K562 (cell line): ENCODE data around the gene STAG2. TPM values are rescaled to one million over a fixed set of nuclear protein-coding genes. Genes with fewer than 3 reads are reported as not detected.

ENCODE experiments used
- ATAC-seq: fragments of 200-7000 bp; cut with Tn5 transposase; 3 replicates; pipeline ENCODE4 v1.9.1; 2020; ENCODE audit warnings: moderate library complexity
- BruUV-seq: library from RNA; stranded (reverse); fragments of 400-500 nt; replicated peaks from 2 replicates; lab custom pipeline; 2021; lab: Mats Ljungman, UMichigan
- CTCF ChIA-PET: fragments of 300-600 bp; formaldehyde crosslinking; extraction: SDS; loops from one replicate; lab custom pipeline; 2021; ENCODE audit warnings: low intra/inter-chr PET ratio; lab: Yijun Ruan, JAX
- POLR2A ChIA-PET: fragments of 300-600, 350-650 bp; sonication (Branson Sonifier 250); formaldehyde crosslinking; extraction: SDS; loops from one replicate; lab custom pipeline; 2021; ENCODE audit warnings: antibody characterized with exemption, inconsistent platforms; lab: Yijun Ruan, JAX
- DNase-seq, 4 experiments: peaks; one replicate each; pipeline versions ENCODE4 v3.0.0 to v3.0.0-alpha.2; 2011 to 2018; ENCODE audit warnings: low spot score in 3 of 4, mixed read lengths in 3 of 4; ENCODE audit errors: extremely low read depth in 1 of 4
- FAIRE-seq: peaks from 2 replicates; lab custom pipeline; 2011; peaks lifted over from hg19 to GRCh38; lab: Jason Lieb, UNC
- H2AFZ ChIP-seq: 2 replicates; pipeline ENCODE4 v1.6.0; 2011; ENCODE audit warnings: low read depth, low read length, control low read depth, inconsistent platforms
- H3K27ac ChIP-seq: fragments of 200-600 bp; 3 replicates; pipeline ENCODE4 v1.8.0; 2011; ENCODE audit warnings: low read depth, mild to moderate bottlenecking, control low read depth, inconsistent platforms, low read length, moderate library complexity, mixed read lengths; ENCODE audit errors: extremely low read depth
- H3K27me3 ChIP-seq, 2 experiments: fragments of 300-600 bp in 1 of 2; 2 replicates in 1 of 2; 3 replicates in 1 of 2; pipeline versions ENCODE4 v1.6.0 to v1.8.0; 2011; ENCODE audit warnings: inconsistent platforms in 2 of 2, low read length in 2 of 2, mild to moderate bottlenecking in 1 of 2, mixed read lengths in 1 of 2, moderate library complexity in 1 of 2; ENCODE audit not compliant: control insufficient read depth in 2 of 2, insufficient read depth in 2 of 2
- H3K36me3 ChIP-seq: fragments of 300-600 bp; 3 replicates; pipeline ENCODE4 v1.8.0; 2011; ENCODE audit warnings: mild to moderate bottlenecking, low read length, inconsistent platforms; ENCODE audit not compliant: control insufficient read depth, insufficient read depth
- H3K4me1 ChIP-seq, 2 experiments: fragments of 200-600 bp in 1 of 2; replicated peaks in 1 of 2; 2 replicates in 1 of 2; 3 replicates in 1 of 2; pipeline versions ENCODE4 v1.5.1 to v1.8.0; 2011; ENCODE audit warnings: inconsistent platforms in 2 of 2, low read length in 2 of 2, mild to moderate bottlenecking in 1 of 2, mixed read lengths in 1 of 2, moderate library complexity in 1 of 2; ENCODE audit not compliant: control insufficient read depth in 2 of 2, insufficient read depth in 2 of 2
- H3K4me2 ChIP-seq: 2 replicates; pipeline ENCODE4 v1.6.1; 2011; ENCODE audit warnings: low read length, control low read depth, inconsistent platforms, mixed read lengths; ENCODE audit not compliant: insufficient read depth
- H3K4me3 ChIP-seq: fragments of 200-600 bp; sonication (generic), shearing (Covaris generic); 2 replicates; pipeline ENCODE4 v1.5.1; 2016; ENCODE audit warnings: control low read depth, inconsistent platforms
- H3K79me2 ChIP-seq: fragments of 200-600 bp; 3 replicates; pipeline ENCODE4 v1.8.0; 2011; ENCODE audit warnings: low read length, inconsistent platforms; ENCODE audit not compliant: control insufficient read depth, insufficient read depth
- H3K9ac ChIP-seq, 2 experiments: 2 replicates each; pipeline versions ENCODE4 v1.6.0 to v1.6.1; 2011; ENCODE audit warnings: low read depth in 2 of 2, low read length in 2 of 2, control low read depth in 1 of 2, inconsistent platforms in 1 of 2, mild to moderate bottlenecking in 1 of 2, mixed read lengths in 1 of 2; ENCODE audit not compliant: insufficient read depth in 1 of 2
- H3K9me1 ChIP-seq: one replicate; pipeline ENCODE4 v1.6.0; 2011; ENCODE audit warnings: inconsistent platforms, mild to moderate bottlenecking, low read length, moderate library complexity; ENCODE audit not compliant: control insufficient read depth, insufficient read depth
- H3K9me3 ChIP-seq: replicated peaks from 2 replicates; pipeline ENCODE4 v1.5.1; 2011; ENCODE audit warnings: low read depth, low read length, inconsistent platforms; ENCODE audit not compliant: control insufficient read depth, insufficient read depth
- H4K20me1 ChIP-seq: replicated peaks from 2 replicates; pipeline ENCODE4 v1.6.1; 2011; ENCODE audit warnings: low read length, inconsistent platforms, mixed read lengths; ENCODE audit not compliant: control insufficient read depth, insufficient read depth
- CTBP1 ChIP-seq: fragments of 450-650 bp; IDR thresholded peaks from 2 replicates; pipeline ENCODE4 v1.6.1; 2016; ENCODE audit warnings: borderline replicate concordance
- DIDO1 ChIP-seq: fragments of 450-650 bp; IDR thresholded peaks from 2 replicates; pipeline ENCODE4 v1.6.1; 2016; ENCODE audit warnings: low read depth, missing biosample characterization, missing genetic modification characterization
- E2F1 ChIP-seq: sonication (generic); formaldehyde crosslinking; IDR thresholded peaks from 2 replicates; pipeline ENCODE4 v1.8.1; 2023; ENCODE audit warnings: mild to moderate bottlenecking, missing genetic modification reagents, moderate library complexity
- HSF4 ChIP-seq: fragments of 250-450 bp; sonication (Bioruptor Pico); IDR thresholded peaks from 2 replicates; pipeline ENCODE4 v2.1.2; 2022; ENCODE audit warnings: mild to moderate bottlenecking, moderate library complexity, borderline replicate concordance
- PTRF ChIP-seq: fragments of 450-650 bp; IDR thresholded peaks from 2 replicates; pipeline ENCODE4 v1.6.1; 2016; ENCODE audit warnings: mild to moderate bottlenecking, missing genetic modification characterization, missing compliant biosample characterization
- SFPQ ChIP-seq: fragments of 200-400 bp; formaldehyde crosslinking; IDR thresholded peaks from 2 replicates; pipeline ENCODE4 v1.6.1; 2017; ENCODE audit warnings: mild to moderate bottlenecking, low read depth, low read length, moderate library complexity
- TCF7 ChIP-seq: sonication (generic); IDR thresholded peaks from 2 replicates; pipeline ENCODE4 v1.6.1; 2016; ENCODE audit warnings: antibody characterized with exemption, borderline replicate concordance
- TFAM ChIP-seq: fragments of 250-450 bp; sonication (Bioruptor Pico); conservative IDR thresholded peaks from 2 replicates; pipeline ENCODE4 v1.5.0; 2021; ENCODE audit warnings: mild to moderate bottlenecking, moderate library complexity
- THRAP3 ChIP-seq: fragments of 450-650 bp; IDR thresholded peaks from 2 replicates; pipeline ENCODE4 v1.6.1; 2016; ENCODE audit warnings: mild to moderate bottlenecking, inconsistent platforms, borderline replicate concordance
- ZNF655 ChIP-seq: fragments of 250-450 bp; sonication (Bioruptor Pico); IDR thresholded peaks from 2 replicates; pipeline ENCODE4 v1.5.0; 2021
- WGBS: fragments of 100-300 bp; shearing (Covaris generic); methylation state at CpG from one replicate; pipeline ENCODE4 v1.1.6; 2016; ENCODE audit warnings: low coverage, mixed read lengths; ENCODE audit not compliant: insufficient coverage; ENCODE audit errors: missing lambda C conversion rate; 5-methylcytosine and 5-hydroxymethylcytosine counted together
- in situ Hi-C: fragments of 300-500 bp; cut with MboI; formaldehyde crosslinking; loops from 4 replicates; pipeline ENCODE4 v1.15.0; 2018; ENCODE audit warnings: inconsistent platforms, mixed read lengths
- intact Hi-C: fragments of 100-400 bp; cut with micrococcal nuclease; formaldehyde crosslinking; loops from 2 replicates; pipeline ENCODE4 v1.14.2; 2022
- polyA plus RNA-seq, 8 experiments: library from polyadenylated mRNA; depleted of rRNA in 4 of 8; stranded (reverse) in 5 of 8; unstranded in 3 of 8; fragments of >200 nt; fragmentation: Nextera tagmentation in 2 of 8; fragmentation: Illumina TruSeq in 1 of 8; extraction: Ambion mirVana in 2 of 8; extraction: Trizol in 1 of 8; gene quantifications; 2 replicates each; pipeline versions ENCODE4 v1.2.1 to v1.2.3, GENCODE V29; 2011 to 2014; ENCODE audit warnings: inconsistent platforms in 1 of 8, missing spikeins in 1 of 8
- total RNA-seq, 7 experiments: library from RNA; depleted of rRNA in 6 of 7; stranded (reverse); fragments of >200 nt in 6 of 7; fragmentation: Illumina TruSeq in 2 of 7; extraction: Trizol in 2 of 7; gene quantifications; 2 replicates each; pipeline versions ENCODE4 v1.2.1 to v1.2.3, GENCODE V29; 2011 to 2021; ENCODE audit warnings: low replicate concordance in 1 of 7

STAG2 gene
- total and polyA plus RNA-seq, 9 of the 15 experiments (the other 6 are each of a cell fraction or from before 2014, with no cell fraction given), result 40.3 to 133 (median 90.1) TPM

- Histone ChIP-seq H2AFZ (no peak overlapping the region), H4K20me1 (no peaks in the 10 kb centered on the region), H3K27ac (no peak overlapping the region), H3K9ac (no peak overlapping the region), H3K36me3 (no peaks in the 10 kb centered on the region), H3K9me3 (no peaks in the 10 kb centered on the region), H3K79me2 (no peaks in the 10 kb centered on the region), H3K27me3 (no peaks in the 10 kb centered on the region), H3K4me3 (no peak overlapping the region), H3K4me2 (no peak overlapping the region), H3K9me1 (no peaks in the 10 kb centered on the region), H3K4me1 (no peaks in the 10 kb centered on the region)
- ChIA-PET POLR2A (no interaction called here), CTCF (no interaction called here)
- TF ChIP-seq ZNF655 (CRISPR knock-in tag) (no peak), TFAM (no peak), HSF4 (CRISPR knock-in tag) (no peak), DIDO1 (tag) (no peak), CTBP1 (no peak), PTRF (tag) (no peak), TCF7 (no peak), THRAP3 (no peak), E2F1 (CRISPR knock-in tag) (no peak), SFPQ (no peak)
- intact Hi-C loops (no loop called here), in situ Hi-C loops (no loop called here)
- no peak for ATAC-seq
- BruUV-seq, result no TSS peak
- WGBS, result 31% methylated on average over 3 of the region's 4 CpGs
- no peak for FAIRE-seq
- DNase-seq, result no peak
Observed at GRCh38 chrX:123918106-123918721, 43.3 kb upstream of the STAG2 start.
